A549 (cell line): ENCODE measurements around the gene DISC1. TPM values are rescaled to one million over a fixed set of nuclear protein-coding genes. Genes with fewer than 3 reads are reported as not detected.
A peak's percentile ranks its signal among the peaks of the same experiment; 100 is the strongest.

Source experiments
- ATAC-seq, 2 experiments: fragments of 200-7000 bp in 1 of 2; fragments of >200 bp in 1 of 2; cut with Nextera tagmentation in 1 of 2; cut with Tn5 transposase in 1 of 2; 3 replicates each; pipeline versions ENCODE4 v1.8.0 to v1.9.1; 2018 to 2020; ENCODE audit warnings: mild to moderate bottlenecking in 1 of 2, moderate library complexity in 1 of 2
- CTCF ChIA-PET: fragments of 300-600 bp; sonication (Branson Sonifier 250); formaldehyde crosslinking; extraction: SDS; loops from one replicate; lab custom pipeline; 2021; ENCODE audit warnings: antibody characterized with exemption, inconsistent platforms; lab: Yijun Ruan, JAX
- POLR2A ChIA-PET: fragments of 350-600 bp; formaldehyde crosslinking; extraction: SDS; loops from one replicate; lab custom pipeline; 2021; ENCODE audit warnings: antibody characterized with exemption, inconsistent platforms; lab: Yijun Ruan, JAX
- DNase-seq, 2 experiments: peaks; one replicate each; pipeline versions ENCODE4 v3.0.0 to v3.0.0-alpha.2; 2011 to 2016; ENCODE audit warnings: low read depth in 1 of 2, low spot score in 1 of 2
- FAIRE-seq: peaks from 2 replicates; lab custom pipeline; 2011; peaks lifted over from hg19 to GRCh38; lab: Jason Lieb, UNC
- H3K27ac ChIP-seq, 2 experiments: fragments of >200 bp; sonication (Bioruptor Twin); formaldehyde crosslinking; 3 replicates each; pipeline ENCODE4 v1.5.1; 2016 to 2017
- H3K4me1 ChIP-seq: fragments of >200 bp; sonication (Bioruptor Twin); formaldehyde crosslinking; 3 replicates; pipeline ENCODE4 v1.6.1; 2016
- H3K4me2 ChIP-seq: fragments of >200 bp; sonication (Bioruptor Twin); formaldehyde crosslinking; 3 replicates; pipeline ENCODE4 v1.6.1; 2016
- H3K4me3 ChIP-seq: fragments of >200 bp; sonication (Bioruptor Twin); formaldehyde crosslinking; 3 replicates; pipeline ENCODE4 v1.5.1; 2016
- H3K9me3 ChIP-seq: fragments of >200 bp; sonication (Bioruptor Twin); formaldehyde crosslinking; 3 replicates; pipeline ENCODE4 v1.6.1; 2016
- CEBPB ChIP-seq, 2 experiments: fragments of >200 bp in 1 of 2; sonication (Bioruptor Twin) in 1 of 2; formaldehyde crosslinking in 1 of 2; IDR thresholded peaks; 2 replicates each; pipeline ENCODE4 v1.6.1; 2012 to 2016
- CHD4 ChIP-seq: fragments of 200-600 bp; sonication (generic); IDR thresholded peaks from 2 replicates; pipeline ENCODE4 v1.6.1; 2016; ENCODE audit warnings: antibody characterized with exemption, mild to moderate bottlenecking, borderline replicate concordance
- FOSB ChIP-seq: fragments of 250-450 bp; sonication (Bioruptor Pico); IDR thresholded peaks from 2 replicates; pipeline ENCODE4 v1.5.0; 2020; ENCODE audit warnings: mild to moderate bottlenecking, moderate library complexity
- GATA3 ChIP-seq: IDR thresholded peaks from 2 replicates; pipeline ENCODE4 v1.6.1; 2012; ENCODE audit warnings: borderline replicate concordance
- HDAC2 ChIP-seq: fragments of 200-600 bp; sonication (generic); IDR thresholded peaks from 2 replicates; pipeline ENCODE4 v1.6.1; 2016
- HEYL ChIP-seq: fragments of 250-450 bp; sonication (Bioruptor Pico); IDR thresholded peaks from 2 replicates; pipeline ENCODE4 v1.8.0; 2021; ENCODE audit warnings: mild to moderate bottlenecking, moderate library complexity
- JUNB ChIP-seq: fragments of >200 bp; sonication (Bioruptor Twin); formaldehyde crosslinking; IDR thresholded peaks from 2 replicates; pipeline ENCODE4 v1.6.1; 2016
- KDM1A ChIP-seq: fragments of 200-600 bp; sonication (generic); IDR thresholded peaks from 2 replicates; pipeline ENCODE4 v1.6.1; 2016; ENCODE audit warnings: low read depth, mild to moderate bottlenecking
- MAFK ChIP-seq: fragments of 450-650 bp; IDR thresholded peaks from 2 replicates; pipeline ENCODE4 v1.6.1; 2014; ENCODE audit not compliant: partially characterized antibody
- MYC ChIP-seq: IDR thresholded peaks from 2 replicates; pipeline ENCODE4 v1.6.1; 2012; ENCODE audit warnings: mild to moderate bottlenecking, inconsistent platforms, low read length, improper control_type of control experiment, borderline replicate concordance
- NPAS2 ChIP-seq: fragments of 250-450 bp; sonication (Bioruptor Pico); IDR thresholded peaks from 2 replicates; pipeline ENCODE4 v1.8.0; 2022; ENCODE audit warnings: mild to moderate bottlenecking, moderate library complexity, borderline replicate concordance
- PHF8 ChIP-seq: fragments of 200-600 bp; sonication (generic); IDR thresholded peaks from 2 replicates; pipeline ENCODE4 v1.6.1; 2016; ENCODE audit warnings: low read depth, mild to moderate bottlenecking, antibody characterized with exemption, moderate library complexity, borderline replicate concordance
- RNF2 ChIP-seq: fragments of 200-600 bp; sonication (generic); IDR thresholded peaks from 2 replicates; pipeline ENCODE4 v1.6.1; 2016; ENCODE audit warnings: low read depth, mild to moderate bottlenecking, antibody characterized with exemption, moderate library complexity, borderline replicate concordance
- TFCP2L1 ChIP-seq: fragments of 250-450 bp; sonication (Bioruptor Pico); IDR thresholded peaks from 2 replicates; pipeline ENCODE4 v1.5.0; 2021; ENCODE audit warnings: mild to moderate bottlenecking
- ZFP36 ChIP-seq: fragments of 450-650 bp; IDR thresholded peaks from 2 replicates; pipeline ENCODE4 v1.6.1; 2014; ENCODE audit warnings: borderline replicate concordance; ENCODE audit not compliant: partially characterized antibody
- ZSCAN20 ChIP-seq: fragments of 250-450 bp; sonication (Bioruptor Pico); IDR thresholded peaks from 2 replicates; pipeline ENCODE4 v1.8.0; 2022; ENCODE audit warnings: mild to moderate bottlenecking, moderate library complexity
- WGBS: methylation state at CpG from one replicate; pipeline ENCODE4 v1.1.6; 2017; ENCODE audit errors: missing lambda C conversion rate; 5-methylcytosine and 5-hydroxymethylcytosine counted together
- polyA plus RNA-seq, 4 experiments: library from polyadenylated mRNA; depleted of rRNA in 3 of 4; stranded (reverse); fragments of >200 nt; fragmentation: RNase III in 1 of 4; extraction: RNeasy Plus Mini Kit Qiagen cat#74134 plus additional on column Dnase treatment in 1 of 4; gene quantifications; 2 replicates in 3 of 4; 3 replicates in 1 of 4; pipeline ENCODE4 v1.2.3, GENCODE V29; 2011 to 2017
- TF ChIP-seq, protein P1 (sequence below): fragments of 250-450 bp; sonication (Bioruptor Pico); IDR thresholded peaks from 2 replicates; pipeline ENCODE4 v1.5.0; 2021; ENCODE audit warnings: mild to moderate bottlenecking, moderate library complexity, borderline replicate concordance
- TF ChIP-seq, protein P2 (sequence below): IDR thresholded peaks from 2 replicates; pipeline ENCODE4 v1.6.1; 2012
- TF ChIP-seq, protein P3 (sequence below): fragments of 450-650 bp; IDR thresholded peaks from 2 replicates; pipeline ENCODE4 v1.6.1; 2014; ENCODE audit warnings: antibody characterized with exemption
- TF ChIP-seq, protein P4 (sequence below): fragments of 250-450 bp; sonication (Bioruptor Pico); IDR thresholded peaks from 2 replicates; pipeline ENCODE4 v1.5.0; 2020; ENCODE audit warnings: low read depth, mild to moderate bottlenecking, moderate library complexity

The DISC1 gene
- polyA plus RNA-seq, 2 of the 4 experiments (the other 2 are of a cell fraction), result 0.39 to 0.74 TPM

DNA sequence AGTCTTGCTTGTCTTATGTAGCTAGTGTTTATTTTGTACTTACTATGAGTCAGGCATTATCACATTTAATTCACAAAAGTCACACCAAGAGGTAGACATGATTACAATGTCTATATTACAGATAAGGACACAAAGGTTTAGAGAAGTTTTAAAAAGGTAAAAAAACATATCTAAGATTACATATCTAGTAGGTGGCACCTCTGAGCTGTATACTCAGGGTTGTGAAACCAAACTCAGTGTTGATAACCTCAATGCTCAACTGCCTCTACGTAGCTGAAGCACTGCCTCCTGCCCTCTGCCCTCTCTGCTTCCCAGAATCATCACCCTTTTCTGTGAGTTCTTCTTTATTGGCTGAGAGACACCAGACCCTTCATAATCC, 431.3 kb downstream of the DISC1 start:
- no peak overlapping the region for H3K27ac ChIP-seq
- H3K4me1 ChIP-seq, result no peaks in the 10 kb centered on the region
- WGBS, result 63% methylated on average over 1 of the region's 1 CpG
- no peak for TF ChIP-seq MYC
- TF ChIP-seq MAFK, result no peak
- TF ChIP-seq, protein P1, sequence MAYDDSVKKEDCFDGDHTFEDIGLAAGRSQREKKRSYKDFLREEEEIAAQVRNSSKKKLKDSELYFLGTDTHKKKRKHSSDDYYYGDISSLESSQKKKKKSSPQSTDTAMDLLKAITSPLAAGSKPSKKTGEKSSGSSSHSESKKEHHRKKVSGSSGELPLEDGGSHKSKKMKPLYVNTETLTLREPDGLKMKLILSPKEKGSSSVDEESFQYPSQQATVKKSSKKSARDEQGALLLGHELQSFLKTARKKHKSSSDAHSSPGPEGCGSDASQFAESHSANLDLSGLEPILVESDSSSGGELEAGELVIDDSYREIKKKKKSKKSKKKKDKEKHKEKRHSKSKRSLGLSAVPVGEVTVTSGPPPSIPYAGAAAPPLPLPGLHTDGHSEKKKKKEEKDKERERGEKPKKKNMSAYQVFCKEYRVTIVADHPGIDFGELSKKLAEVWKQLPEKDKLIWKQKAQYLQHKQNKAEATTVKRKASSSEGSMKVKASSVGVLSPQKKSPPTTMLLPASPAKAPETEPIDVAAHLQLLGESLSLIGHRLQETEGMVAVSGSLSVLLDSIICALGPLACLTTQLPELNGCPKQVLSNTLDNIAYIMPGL (CRISPR knock-in tag), result no peak
- TF ChIP-seq NPAS2 (CRISPR knock-in tag), result no peak
- no peak for TF ChIP-seq JUNB
- no peak for TF ChIP-seq FOSB (CRISPR knock-in tag)
- TF ChIP-seq, protein P2, sequence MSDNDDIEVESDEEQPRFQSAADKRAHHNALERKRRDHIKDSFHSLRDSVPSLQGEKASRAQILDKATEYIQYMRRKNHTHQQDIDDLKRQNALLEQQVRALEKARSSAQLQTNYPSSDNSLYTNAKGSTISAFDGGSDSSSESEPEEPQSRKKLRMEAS, result no peak
- TF ChIP-seq KDM1A, result no peak
- no peak for TF ChIP-seq ZSCAN20
- no peak for TF ChIP-seq CEBPB (IDR thresholded peaks at IDR 0.05)
- no peak for TF ChIP-seq CHD4
- TF ChIP-seq PHF8, result no peak
- TF ChIP-seq HDAC2, result no peak
- TF ChIP-seq, protein P3, sequence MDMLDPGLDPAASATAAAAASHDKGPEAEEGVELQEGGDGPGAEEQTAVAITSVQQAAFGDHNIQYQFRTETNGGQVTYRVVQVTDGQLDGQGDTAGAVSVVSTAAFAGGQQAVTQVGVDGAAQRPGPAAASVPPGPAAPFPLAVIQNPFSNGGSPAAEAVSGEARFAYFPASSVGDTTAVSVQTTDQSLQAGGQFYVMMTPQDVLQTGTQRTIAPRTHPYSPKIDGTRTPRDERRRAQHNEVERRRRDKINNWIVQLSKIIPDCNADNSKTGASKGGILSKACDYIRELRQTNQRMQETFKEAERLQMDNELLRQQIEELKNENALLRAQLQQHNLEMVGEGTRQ, result no peak
- H3K4me3 ChIP-seq, result no peak overlapping the region
- no peak overlapping the region for H3K4me2 ChIP-seq
- FAIRE-seq, result no peak
- POLR2A ChIA-PET, result no interaction called here
- H3K9me3 ChIP-seq, result no peaks in the 10 kb centered on the region
- no peak for DNase-seq
- CTCF ChIA-PET, result interaction anchor here (0.6 kb wide), 1 partner anchor 21 kb away, joined by 3 read pairs; no protein-coding TSS in a partner anchor
- no peak for ATAC-seq

DNA sequence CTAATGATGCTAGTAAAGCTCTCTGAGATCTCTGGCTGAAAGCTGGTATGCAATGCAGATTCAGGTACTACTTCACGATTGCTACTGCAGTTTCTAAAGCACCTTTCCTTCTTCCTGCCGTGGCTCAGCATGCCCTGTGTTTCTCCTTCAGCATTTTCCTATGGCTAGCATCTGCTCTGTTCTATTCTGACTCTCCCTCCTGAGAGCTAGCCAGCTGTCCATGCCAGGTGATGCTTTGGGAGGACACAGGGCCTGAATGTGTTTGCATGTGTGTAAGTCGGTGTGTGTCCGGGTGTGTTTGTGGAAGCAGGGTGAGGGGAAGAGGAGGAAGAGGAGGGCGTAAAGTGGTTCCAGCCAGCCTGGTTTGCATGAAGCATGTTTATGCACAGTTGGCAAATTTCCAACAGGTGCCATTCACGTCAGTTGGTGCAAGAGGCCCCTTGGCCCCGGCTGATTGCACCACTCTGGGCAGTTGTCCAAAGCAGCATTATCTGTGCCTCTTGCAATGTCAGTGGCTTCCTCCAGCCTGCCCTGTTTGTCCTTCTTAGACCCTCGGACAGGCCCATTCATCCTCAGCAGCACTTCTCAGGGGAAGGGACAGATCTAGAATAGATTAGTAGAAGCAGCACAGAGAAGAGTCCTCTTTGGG, 433.3 kb downstream of the DISC1 start:
- H3K4me1 ChIP-seq, result no peaks in the 10 kb centered on the region
- no peak for TF ChIP-seq RNF2
- TF ChIP-seq MAFK, result peak; percentile 19
- TF ChIP-seq, all 56 proteins: peak for 1
- no peak for FAIRE-seq
- ChIA-PET CTCF (no interaction called here), POLR2A (no interaction called here)
- Histone ChIP-seq H3K27ac (no peak overlapping the region), H3K9me3 (no peaks in the 10 kb centered on the region), H3K4me3 (no peak overlapping the region), H3K4me2 (no peak overlapping the region)
- no peak for DNase-seq
- 60% methylated on average over 8 of the region's 8 CpGs for WGBS
- ATAC-seq, result no peak

DNA sequence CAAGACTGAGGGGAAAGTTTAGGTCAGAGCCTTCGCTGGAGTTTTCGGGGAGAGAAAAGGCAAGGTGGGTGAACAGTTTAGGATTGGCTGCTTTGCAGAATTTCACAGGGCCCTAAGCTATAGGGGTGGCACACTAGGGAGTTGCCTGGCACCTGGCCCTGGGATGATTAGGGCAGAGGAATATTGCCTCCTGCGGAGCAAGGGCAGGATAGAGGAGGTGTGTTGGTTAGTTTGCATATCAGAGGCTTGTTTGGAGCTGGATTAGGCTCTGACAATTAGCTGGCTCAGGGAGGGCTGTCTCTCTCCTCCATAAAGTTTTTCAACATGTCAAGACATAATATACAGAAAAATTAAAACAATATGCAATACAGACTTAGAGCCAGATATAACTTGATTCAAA, 436.4 kb downstream of the DISC1 start:
- no peak for ATAC-seq
- DNase-seq, result no peak
- CTCF ChIA-PET, result interaction anchor here (0.8 kb wide), 1 partner anchor 36 kb away, joined by 3 read pairs; no protein-coding TSS in a partner anchor
- H3K27ac ChIP-seq, result no peak overlapping the region
- 59% methylated on average over 3 of the region's 3 CpGs for WGBS
- no peaks in the 10 kb centered on the region for H3K4me1 ChIP-seq
- no peaks in the 10 kb centered on the region for H3K9me3 ChIP-seq
- no peak overlapping the region for H3K4me2 ChIP-seq
- FAIRE-seq, result no peak
- POLR2A ChIA-PET, result no interaction called here
- no peak overlapping the region for H3K4me3 ChIP-seq
- TF ChIP-seq HDAC2 (no peak), ZFP36 (no peak), HEYL (CRISPR knock-in tag) (no peak), GATA3 (no peak), TFCP2L1 (CRISPR knock-in tag) (no peak)
- TF ChIP-seq, protein P3, result no peak
- TF ChIP-seq, protein P4, sequence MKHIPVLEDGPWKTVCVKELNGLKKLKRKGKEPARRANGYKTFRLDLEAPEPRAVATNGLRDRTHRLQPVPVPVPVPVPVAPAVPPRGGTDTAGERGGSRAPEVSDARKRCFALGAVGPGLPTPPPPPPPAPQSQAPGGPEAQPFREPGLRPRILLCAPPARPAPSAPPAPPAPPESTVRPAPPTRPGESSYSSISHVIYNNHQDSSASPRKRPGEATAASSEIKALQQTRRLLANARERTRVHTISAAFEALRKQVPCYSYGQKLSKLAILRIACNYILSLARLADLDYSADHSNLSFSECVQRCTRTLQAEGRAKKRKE, result no peak
